HCT116 (cell line): ENCODE measurements around the gene BOD1L1. TPM values are rescaled to one million over a fixed set of nuclear protein-coding genes. Genes with fewer than 3 reads are reported as not detected.

Source experiments
- ATAC-seq: fragments of 200-7000 bp; cut with Tn5 transposase; 2 replicates; pipeline ENCODE4 v1.9.1; 2020; ENCODE audit warnings: mild to moderate bottlenecking, moderate library complexity
- BruUV-seq: library from RNA; stranded (reverse); fragments of 400-500 nt; replicated peaks from 2 replicates; lab custom pipeline; 2021; lab: Mats Ljungman, UMichigan
- CTCF ChIA-PET: fragments of 300-600 bp; sonication (Branson Sonifier 250); formaldehyde crosslinking; loops from one replicate; lab custom pipeline; 2021; ENCODE audit warnings: antibody characterized with exemption; lab: Charles Lee
- POLR2A ChIA-PET: fragments of 300-600, 350-600 bp; sonication (Branson Sonifier 250); formaldehyde crosslinking; loops from one replicate; lab custom pipeline; 2021; ENCODE audit warnings: antibody characterized with exemption; lab: Charles Lee
- RAD21 ChIA-PET, 2 experiments: fragments of 300-600 bp; sonication (Branson Sonifier 250); formaldehyde crosslinking; loops; one replicate each; lab custom pipeline; 2023; ENCODE audit warnings: low total read pairs in 2 of 2; ENCODE audit not compliant: uncharacterized antibody in 2 of 2, unreplicated experiment in 2 of 2, low non-redundant PET in 1 of 2; lab: Charles Lee
- DNase-seq: peaks from one replicate; pipeline ENCODE4 v3.0.0-alpha.2; 2010; ENCODE audit warnings: low read depth, low spot score
- H2AFZ ChIP-seq: fragments of 200-600 bp; shearing (Covaris generic), sonication (generic); 2 replicates; pipeline ENCODE4 v1.6.1; 2017; ENCODE audit warnings: low read depth, mixed run types, mixed read lengths, antibody characterized with exemption, low read length; ENCODE audit not compliant: poor library complexity, severe bottlenecking
- H3K27ac ChIP-seq: 2 replicates; pipeline ENCODE4 v1.5.1; 2012; ENCODE audit warnings: low read depth, low read length
- H3K27me3 ChIP-seq: fragments of 200-600 bp; sonication (generic); 2 replicates; pipeline ENCODE4 v1.6.1; 2016; ENCODE audit warnings: mixed run types, low read length, mixed read lengths; ENCODE audit not compliant: insufficient read depth
- H3K36me3 ChIP-seq, 2 experiments: fragments of 200-500 bp in 1 of 2; fragments of 200-600 bp in 1 of 2; sonication (Bioruptor generic) in 1 of 2; sonication (generic) in 1 of 2; 2 replicates each; pipeline versions ENCODE4 v1.5.1 to v1.6.1; 2014 to 2016; ENCODE audit warnings: low read length in 2 of 2, inconsistent platforms in 1 of 2, mixed read lengths in 1 of 2, mixed run types in 1 of 2; ENCODE audit not compliant: insufficient read depth in 2 of 2, control insufficient read depth in 1 of 2
- H3K4me1 ChIP-seq, 2 experiments: fragments of 200-600 bp in 1 of 2; sonication (generic) in 1 of 2; 2 replicates each; pipeline versions ENCODE4 v1.5.1 to v1.6.1; 2012 to 2017; ENCODE audit warnings: low read length in 2 of 2, inconsistent platforms in 1 of 2, mild to moderate bottlenecking in 1 of 2, mixed read lengths in 1 of 2, mixed run types in 1 of 2, moderate library complexity in 1 of 2; ENCODE audit not compliant: insufficient read depth in 2 of 2, control insufficient read depth in 1 of 2
- H3K4me2 ChIP-seq: fragments of 200-600 bp; sonication (generic); 2 replicates; pipeline ENCODE4 v1.6.1; 2017; ENCODE audit warnings: mixed run types, low read length, mixed read lengths
- H3K4me3 ChIP-seq, 2 experiments: fragments of 200-600 bp in 1 of 2; sonication (generic) in 1 of 2; replicated peaks in 1 of 2; 2 replicates each; pipeline ENCODE4 v1.5.1; 2011 to 2016; ENCODE audit warnings: low read length in 2 of 2, control low read depth in 1 of 2, low read depth in 1 of 2, mild to moderate bottlenecking in 1 of 2, mixed read lengths in 1 of 2, mixed run types in 1 of 2
- H3K79me2 ChIP-seq: fragments of 200-600 bp; sonication (generic); 2 replicates; pipeline ENCODE4 v1.6.1; 2017; ENCODE audit warnings: mild to moderate bottlenecking, mixed run types, low read length, moderate library complexity, mixed read lengths; ENCODE audit not compliant: insufficient read depth
- H3K9ac ChIP-seq: fragments of 200-600 bp; sonication (generic); 2 replicates; pipeline ENCODE4 v1.6.1; 2016; ENCODE audit warnings: low read length, mixed read lengths
- H3K9me2 ChIP-seq: fragments of 200-600 bp; sonication (generic), shearing (Covaris generic); 2 replicates; pipeline ENCODE4 v1.6.1; 2017; ENCODE audit warnings: mixed run types, mild to moderate bottlenecking, moderate library complexity; ENCODE audit not compliant: insufficient read depth
- H3K9me3 ChIP-seq, 2 experiments: fragments of 200-500 bp in 1 of 2; fragments of 200-600 bp in 1 of 2; sonication (Bioruptor generic) in 1 of 2; sonication (generic) in 1 of 2; 2 replicates each; pipeline ENCODE4 v1.6.1; 2014 to 2017; ENCODE audit warnings: low read length in 2 of 2, mixed read lengths in 2 of 2, inconsistent platforms in 1 of 2, low read depth in 1 of 2, mild to moderate bottlenecking in 1 of 2, mixed run types in 1 of 2, moderate library complexity in 1 of 2; ENCODE audit not compliant: control insufficient read depth in 1 of 2, insufficient read depth in 1 of 2
- H4K20me1 ChIP-seq: fragments of 200-600 bp; sonication (generic), shearing (Covaris generic); 2 replicates; pipeline ENCODE4 v1.6.1; 2017; ENCODE audit warnings: mixed run types, mild to moderate bottlenecking, moderate library complexity; ENCODE audit not compliant: insufficient read depth
- CBX3 ChIP-seq: IDR thresholded peaks from 2 replicates; pipeline ENCODE4 v1.6.1; 2012; ENCODE audit warnings: low read depth
- EZH2 ChIP-seq: fragments of 200-600 bp; sonication (generic); IDR thresholded peaks from 2 replicates; pipeline ENCODE4 v1.6.1; 2017; ENCODE audit warnings: antibody characterized with exemption, mixed run types
- EZH2phosphoT487 ChIP-seq: fragments of 200-600 bp; IDR thresholded peaks from 2 replicates; pipeline ENCODE4 v1.6.1; 2018; ENCODE audit warnings: antibody characterized with exemption, borderline replicate concordance
- MAX ChIP-seq: IDR thresholded peaks from 2 replicates; pipeline ENCODE4 v1.6.1; 2012
- SP1 ChIP-seq: IDR thresholded peaks from 2 replicates; pipeline ENCODE4 v1.6.1; 2012; ENCODE audit warnings: low read depth
- SRF ChIP-seq: IDR thresholded peaks from 2 replicates; pipeline ENCODE4 v1.6.1; 2012; ENCODE audit warnings: low read depth
- YY1 ChIP-seq: IDR thresholded peaks from 2 replicates; pipeline ENCODE4 v1.6.1; 2011; ENCODE audit warnings: low read length, low read depth, moderate library complexity, mild to moderate bottlenecking; ENCODE audit not compliant: insufficient replicate concordance; ENCODE audit errors: extremely low read depth
- intact Hi-C: fragments of 100-400 bp; cut with micrococcal nuclease; formaldehyde crosslinking; loops from 2 replicates; pipeline ENCODE4 v1.10.0; 2022
- total RNA-seq: library from RNA; stranded (reverse); gene quantifications from one replicate; pipeline ENCODE4 v1.2.1, GENCODE V29; 2021; ENCODE audit not compliant: unreplicated experiment
- TF ChIP-seq, protein P1 (sequence below), 3 experiments: fragments of 200-600 bp in 1 of 3; sonication (generic) in 1 of 3; IDR thresholded peaks in 2 of 3; conservative IDR thresholded peaks in 1 of 3; 2 replicates each; pipeline ENCODE4 v1.5.1; 2012 to 2017; ENCODE audit warnings: low read depth in 2 of 3, low read length in 2 of 3, antibody characterized with exemption in 1 of 3, borderline replicate concordance in 1 of 3, control low read depth in 1 of 3, mild to moderate bottlenecking in 1 of 3, mixed read lengths in 1 of 3, mixed run types in 1 of 3, moderate library complexity in 1 of 3; ENCODE audit not compliant: insufficient read depth in 1 of 3

BOD1L1 gene
- total RNA-seq, 1 experiment from 2014 or later: 22.4 TPM

- Histone ChIP-seq H2AFZ (no peak overlapping the region), H3K27ac (no peak overlapping the region), H3K79me2 (no peaks in the 10 kb centered on the region), H3K4me3 (peak overlapping the region in 1 of 2 experiments; percentile 59; a peak in 3 of 4 replicates), H4K20me1 (no peaks in the 10 kb centered on the region), H3K9ac (no peak overlapping the region), H3K27me3 (no peaks in the 10 kb centered on the region), H3K4me2 (peak overlapping the region; percentile 96), H3K36me3 (no peaks in the 10 kb centered on the region), H3K4me1 (peaks cover 10 to 33% of the 10 kb centered on the region in 2 experiments), H3K9me2 (no peaks in the 10 kb centered on the region), H3K9me3 (no peaks in the 10 kb centered on the region)
- POLR2A ChIA-PET: no interaction called here
- TF ChIP-seq, protein P1, sequence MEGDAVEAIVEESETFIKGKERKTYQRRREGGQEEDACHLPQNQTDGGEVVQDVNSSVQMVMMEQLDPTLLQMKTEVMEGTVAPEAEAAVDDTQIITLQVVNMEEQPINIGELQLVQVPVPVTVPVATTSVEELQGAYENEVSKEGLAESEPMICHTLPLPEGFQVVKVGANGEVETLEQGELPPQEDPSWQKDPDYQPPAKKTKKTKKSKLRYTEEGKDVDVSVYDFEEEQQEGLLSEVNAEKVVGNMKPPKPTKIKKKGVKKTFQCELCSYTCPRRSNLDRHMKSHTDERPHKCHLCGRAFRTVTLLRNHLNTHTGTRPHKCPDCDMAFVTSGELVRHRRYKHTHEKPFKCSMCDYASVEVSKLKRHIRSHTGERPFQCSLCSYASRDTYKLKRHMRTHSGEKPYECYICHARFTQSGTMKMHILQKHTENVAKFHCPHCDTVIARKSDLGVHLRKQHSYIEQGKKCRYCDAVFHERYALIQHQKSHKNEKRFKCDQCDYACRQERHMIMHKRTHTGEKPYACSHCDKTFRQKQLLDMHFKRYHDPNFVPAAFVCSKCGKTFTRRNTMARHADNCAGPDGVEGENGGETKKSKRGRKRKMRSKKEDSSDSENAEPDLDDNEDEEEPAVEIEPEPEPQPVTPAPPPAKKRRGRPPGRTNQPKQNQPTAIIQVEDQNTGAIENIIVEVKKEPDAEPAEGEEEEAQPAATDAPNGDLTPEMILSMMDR (IDR thresholded peaks at IDR 0.05 in 2 of 3, conservative IDR thresholded peaks at IDR 0.05 in 1 of 3; ENCODE audit: borderline replicate concordance in 1 of 3, insufficient read depth in 1 of 3, low read depth in 2 of 3, low read length in 2 of 3): no peak
- TF ChIP-seq EZH2 (no peak), YY1 (no peak), MAX (no peak), SP1 (no peak), SRF (no peak), CBX3 (no peak), EZH2phosphoT487 (no peak)
- BruUV-seq: no TSS peak
- CTCF ChIA-PET: interaction anchor here (2.0 kb wide), 1 partner anchor 694 kb away, joined by 7 read pairs; no protein-coding TSS in a partner anchor
- RAD21 ChIA-PET: no interaction called here
- DNase-seq: no peak
- intact Hi-C loops: loop anchor here (10.0 kb wide), 1 partner anchor 142 kb away; no protein-coding TSS in a partner anchor
- no peak for ATAC-seq
These were observed 80.5 kb downstream of the BOD1L1 start for GRCh38 chr4:13546941-13547484.
